HCT116 (cell line): ENCODE data around the gene SLC44A2.

Experiments
- CEBPB ChIP-seq: IDR thresholded peaks from 2 replicates; pipeline ENCODE4 v1.6.1; 2012; ENCODE audit warnings: low read depth
- CTCF ChIP-seq, 3 experiments: fragments of 200-600 bp in 1 of 3; sonication (generic) in 1 of 3; IDR thresholded peaks in 2 of 3; conservative IDR thresholded peaks in 1 of 3; 2 replicates each; pipeline ENCODE4 v1.5.1; 2012 to 2017; ENCODE audit warnings: low read depth in 2 of 3, low read length in 2 of 3, antibody characterized with exemption in 1 of 3, borderline replicate concordance in 1 of 3, control low read depth in 1 of 3, mild to moderate bottlenecking in 1 of 3, mixed read lengths in 1 of 3, mixed run types in 1 of 3, moderate library complexity in 1 of 3; ENCODE audit not compliant: insufficient read depth in 1 of 3
- EZH2phosphoT487 ChIP-seq: fragments of 200-600 bp; IDR thresholded peaks from 2 replicates; pipeline ENCODE4 v1.6.1; 2018; ENCODE audit warnings: antibody characterized with exemption, borderline replicate concordance
- FOSL1 ChIP-seq: IDR thresholded peaks from 2 replicates; pipeline ENCODE4 v1.6.1; 2012; ENCODE audit warnings: low read depth
- JUND ChIP-seq: IDR thresholded peaks from 2 replicates; pipeline ENCODE4 v1.6.1; 2012
- POLR2A ChIP-seq: IDR thresholded peaks from 2 replicates; pipeline ENCODE4 v1.7.0; 2011; ENCODE audit warnings: borderline replicate concordance; ENCODE audit not compliant: insufficient read depth, insufficient read length; ENCODE audit errors: extremely low read depth
- POLR2AphosphoS5 ChIP-seq: IDR thresholded peaks from 2 replicates; pipeline ENCODE4 v1.6.1; 2011; ENCODE audit warnings: mild to moderate bottlenecking, low read depth, low read length, moderate library complexity
- REST ChIP-seq: IDR thresholded peaks from 2 replicates; pipeline ENCODE4 v1.6.1; 2012; ENCODE audit warnings: low read depth
- SRF ChIP-seq: IDR thresholded peaks from 2 replicates; pipeline ENCODE4 v1.6.1; 2012; ENCODE audit warnings: low read depth
- ZNF274 ChIP-seq: fragments of 200-500 bp; sonication (Bioruptor generic); IDR thresholded peaks from 2 replicates; pipeline ENCODE4 v1.6.1; 2014; ENCODE audit warnings: mild to moderate bottlenecking, low read depth, low read length, inconsistent platforms

GRCh38 chr19:10593148-10593547, 32.2 kb upstream of the SLC44A2 start:
- TF ChIP-seq POLR2AphosphoS5 (no peak), CTCF (IDR thresholded peaks at IDR 0.05 in 2 of 3, conservative IDR thresholded peaks at IDR 0.05 in 1 of 3; ENCODE audit: borderline replicate concordance in 1 of 3, insufficient read depth in 1 of 3, low read depth in 2 of 3, low read length in 2 of 3) (no peak), ZNF274 (no peak), EZH2phosphoT487 (no peak), POLR2A (no peak), SRF (no peak), CEBPB (no peak), JUND (no peak), FOSL1 (no peak), REST (no peak)
